DND-41 (cell line): ENCODE measurements around the gene ARMC2.

Experiments used
- ATAC-seq: fragments of 200-7000 bp; cut with Tn5 transposase; 3 replicates; pipeline ENCODE4 v1.9.1; 2021; ENCODE audit warnings: low read depth; ENCODE audit not compliant: insufficient read depth
- DNase-seq: peaks from one replicate; pipeline ENCODE4 v3.0.0-alpha.2; 2020
- H2AFZ ChIP-seq: 2 replicates; pipeline ENCODE4 v1.6.0; 2012; ENCODE audit warnings: low read depth, low read length
- H3K27ac ChIP-seq: 2 replicates; pipeline ENCODE4 v1.5.1; 2012; ENCODE audit warnings: low read length, inconsistent platforms
- H3K27me3 ChIP-seq: fragments of 200-600 bp; sonication (generic); 2 replicates; pipeline ENCODE4 v1.6.0; 2012; ENCODE audit warnings: low read length, mild to moderate bottlenecking, inconsistent platforms; ENCODE audit not compliant: insufficient read depth, poor library complexity
- H3K36me3 ChIP-seq: 2 replicates; pipeline ENCODE4 v1.5.1; 2012; ENCODE audit warnings: low read length, inconsistent platforms; ENCODE audit not compliant: insufficient read depth
- H3K4me1 ChIP-seq: 2 replicates; pipeline ENCODE4 v1.5.1; 2012; ENCODE audit warnings: mild to moderate bottlenecking, low read length; ENCODE audit not compliant: insufficient read depth
- H3K4me2 ChIP-seq: 2 replicates; pipeline ENCODE4 v1.6.0; 2012; ENCODE audit warnings: mild to moderate bottlenecking, moderate library complexity, low read length, inconsistent platforms; ENCODE audit not compliant: insufficient read depth
- H3K4me3 ChIP-seq, 2 experiments: fragments of 200-600 bp in 1 of 2; shearing (Covaris generic) in 1 of 2; 2 replicates each; pipeline ENCODE4 v1.5.1; 2012 to 2016; ENCODE audit warnings: inconsistent platforms in 2 of 2, low read length in 2 of 2, mild to moderate bottlenecking in 2 of 2, low read depth in 1 of 2, moderate library complexity in 1 of 2
- H3K79me2 ChIP-seq: 2 replicates; pipeline ENCODE4 v1.6.0; 2012; ENCODE audit warnings: low read length, inconsistent platforms; ENCODE audit not compliant: insufficient read depth
- H3K9ac ChIP-seq: 2 replicates; pipeline ENCODE4 v1.6.0; 2012; ENCODE audit warnings: low read depth, mild to moderate bottlenecking, inconsistent platforms, low read length, moderate library complexity
- H3K9me3 ChIP-seq: 2 replicates; pipeline ENCODE4 v1.5.1; 2012; ENCODE audit warnings: low read length, moderate library complexity, mild to moderate bottlenecking, inconsistent platforms; ENCODE audit not compliant: insufficient read depth, severe bottlenecking
- H4K20me1 ChIP-seq: 2 replicates; pipeline ENCODE4 v1.6.0; 2012; ENCODE audit warnings: low read length; ENCODE audit not compliant: insufficient read depth
- EZH2 ChIP-seq: IDR thresholded peaks from 3 replicates; pipeline ENCODE4 v1.6.1; 2012; ENCODE audit warnings: borderline replicate concordance, low read depth, mild to moderate bottlenecking, moderate library complexity, low read length, inconsistent platforms; ENCODE audit not compliant: severe bottlenecking
- TF ChIP-seq, protein P1 (sequence below): IDR thresholded peaks from 2 replicates; pipeline ENCODE4 v1.5.1; 2012; ENCODE audit warnings: borderline replicate concordance, low read length, moderate library complexity, mild to moderate bottlenecking; ENCODE audit not compliant: poor library complexity, severe bottlenecking; ENCODE audit errors: extremely low read depth

ARMC2 gene

DNA sequence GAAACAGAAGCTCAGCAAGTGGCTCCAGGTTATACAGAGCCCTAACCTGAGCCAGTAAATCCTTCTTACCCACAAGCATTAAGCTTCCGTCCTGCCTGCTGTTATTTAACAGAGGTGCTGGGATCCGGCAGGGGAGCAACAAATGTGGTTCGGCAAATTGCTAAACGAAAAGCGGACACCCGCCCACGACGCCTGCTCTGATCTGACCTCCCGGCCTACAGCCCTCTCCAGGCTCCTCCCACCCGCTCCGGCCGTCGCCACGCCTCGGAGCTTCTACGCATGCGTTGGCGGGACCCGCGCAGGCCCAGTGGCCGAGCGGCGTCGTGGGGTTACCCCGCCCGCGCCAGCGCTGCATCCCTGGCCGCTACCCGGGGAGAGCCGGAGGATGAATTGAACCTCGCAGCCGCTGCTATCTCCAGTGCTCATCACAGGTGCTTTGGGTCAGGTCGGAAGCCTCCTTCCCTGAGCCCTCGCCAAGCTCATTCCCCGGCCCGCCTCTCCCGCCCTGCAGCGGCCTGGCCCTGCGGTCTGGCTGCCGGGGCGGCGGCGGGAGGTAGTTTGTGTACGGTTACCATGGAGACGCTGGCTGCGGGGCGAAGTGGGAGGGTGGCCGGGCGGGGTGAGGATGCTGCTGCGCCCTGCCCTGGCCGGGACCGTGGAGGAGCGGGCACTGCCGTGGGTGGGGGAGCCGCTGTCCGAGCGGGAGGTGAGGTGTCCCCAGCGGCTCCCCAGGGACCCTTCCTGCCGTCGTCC lies at the start of gene ARMC2:
TSS of gene ARMC2 (plus strand) at position 307 of the 753 bp plus-strand sequence. CDS start 5,846 bp downstream, outside the sequence.
- peak within 1 kb of the TSS; percentile 87 for H3K4me2 ChIP-seq
- no peaks in the 10 kb centered on the region for H3K9me3 ChIP-seq
- H3K4me3 ChIP-seq, result peak within 1 kb of the TSS; percentile 83 to 94
- peak within 1 kb of the TSS; percentile 64 for H3K27ac ChIP-seq
- H3K4me1 ChIP-seq, result peaks cover 19% of the 10 kb centered on the region
- H3K79me2 ChIP-seq, result peaks cover 3% of the 10 kb centered on the region
- no peaks in the 10 kb centered on the region for H4K20me1 ChIP-seq
- DNase-seq (peak; percentile 84), ATAC-seq (peak; percentile 93)
- no peaks in the 10 kb centered on the region for H3K27me3 ChIP-seq
- no peaks in the 10 kb centered on the region for H3K36me3 ChIP-seq
- H2AFZ ChIP-seq, result peak within 1 kb of the TSS; percentile 89
- TF ChIP-seq, protein P1, sequence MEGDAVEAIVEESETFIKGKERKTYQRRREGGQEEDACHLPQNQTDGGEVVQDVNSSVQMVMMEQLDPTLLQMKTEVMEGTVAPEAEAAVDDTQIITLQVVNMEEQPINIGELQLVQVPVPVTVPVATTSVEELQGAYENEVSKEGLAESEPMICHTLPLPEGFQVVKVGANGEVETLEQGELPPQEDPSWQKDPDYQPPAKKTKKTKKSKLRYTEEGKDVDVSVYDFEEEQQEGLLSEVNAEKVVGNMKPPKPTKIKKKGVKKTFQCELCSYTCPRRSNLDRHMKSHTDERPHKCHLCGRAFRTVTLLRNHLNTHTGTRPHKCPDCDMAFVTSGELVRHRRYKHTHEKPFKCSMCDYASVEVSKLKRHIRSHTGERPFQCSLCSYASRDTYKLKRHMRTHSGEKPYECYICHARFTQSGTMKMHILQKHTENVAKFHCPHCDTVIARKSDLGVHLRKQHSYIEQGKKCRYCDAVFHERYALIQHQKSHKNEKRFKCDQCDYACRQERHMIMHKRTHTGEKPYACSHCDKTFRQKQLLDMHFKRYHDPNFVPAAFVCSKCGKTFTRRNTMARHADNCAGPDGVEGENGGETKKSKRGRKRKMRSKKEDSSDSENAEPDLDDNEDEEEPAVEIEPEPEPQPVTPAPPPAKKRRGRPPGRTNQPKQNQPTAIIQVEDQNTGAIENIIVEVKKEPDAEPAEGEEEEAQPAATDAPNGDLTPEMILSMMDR, result no peak
- TF ChIP-seq EZH2, result peak; percentile 60
- H3K9ac ChIP-seq, result peak within 1 kb of the TSS; percentile 65

DNA sequence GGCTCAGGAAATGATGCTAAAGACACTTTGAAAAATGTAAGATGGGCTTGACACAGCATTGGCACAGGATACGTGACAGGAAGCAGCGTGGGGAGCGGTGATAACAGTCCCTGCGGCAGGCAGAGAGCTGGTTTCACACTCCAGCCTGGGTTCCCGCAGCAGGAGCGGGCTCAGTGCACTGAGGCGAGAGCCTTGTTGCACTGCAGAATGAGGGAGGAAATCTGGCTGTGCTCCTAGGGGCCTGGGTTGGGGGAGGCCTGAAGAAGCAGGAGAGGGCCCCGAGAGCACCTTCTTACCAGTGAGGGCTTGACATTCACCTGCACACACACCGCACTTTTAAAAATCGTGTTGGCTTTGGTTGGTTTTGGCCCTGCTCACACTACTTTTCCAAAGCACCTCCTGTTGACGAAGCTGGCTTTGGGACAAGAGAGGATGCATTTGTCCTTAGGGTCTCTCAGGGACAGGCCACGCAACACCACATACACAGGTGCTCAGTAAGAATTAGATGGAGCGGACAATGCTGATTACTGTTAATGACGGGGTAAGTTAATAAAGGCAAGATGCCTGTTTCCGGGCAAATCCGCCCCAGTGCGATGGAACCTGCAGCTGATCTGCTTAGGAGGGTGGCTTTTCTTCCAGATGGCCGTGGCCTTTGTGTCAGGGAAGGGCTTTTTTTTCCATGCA lies 49.4 kb upstream of the ARMC2 start:
- peak overlapping the region; percentile 78 for H3K27ac ChIP-seq
- H3K79me2 ChIP-seq, result no peaks in the 10 kb centered on the region
- no peaks in the 10 kb centered on the region for H3K36me3 ChIP-seq
- peaks cover 34% of the 10 kb centered on the region for H3K4me1 ChIP-seq
- H3K9me3 ChIP-seq, result no peaks in the 10 kb centered on the region
- H2AFZ ChIP-seq, result peak overlapping the region; percentile 70
- peak overlapping the region; percentile 56 for H3K4me2 ChIP-seq
- peak overlapping the region; percentile 41 for H3K9ac ChIP-seq
- H4K20me1 ChIP-seq, result no peaks in the 10 kb centered on the region
- no peak for TF ChIP-seq EZH2
- TF ChIP-seq, protein P1, result no peak
- H3K4me3 ChIP-seq, result peak overlapping the region in 1 of 2 experiments; percentile 30; a peak in 2 of 4 replicates
- DNase-seq, result peak; percentile 84
- peak; percentile 100 for ATAC-seq
- H3K27me3 ChIP-seq, result no peaks in the 10 kb centered on the region

DNA sequence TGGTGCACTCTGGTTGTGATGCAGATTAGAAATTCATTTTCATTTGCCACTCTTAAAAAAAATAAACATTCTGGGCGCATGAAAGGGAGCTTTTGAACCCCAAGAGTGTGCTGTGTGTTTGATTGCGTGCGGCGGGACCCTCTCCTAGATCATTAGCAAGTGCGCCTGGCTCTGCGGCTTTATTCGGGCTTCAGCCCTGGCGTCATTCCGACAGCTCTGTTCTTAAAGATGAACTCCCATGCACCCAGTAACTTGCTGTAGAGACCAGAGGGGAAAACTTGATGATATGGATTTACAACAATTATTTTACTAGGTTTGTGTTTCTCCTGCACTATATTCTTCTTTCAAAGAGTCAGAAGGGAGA lies 48.9 kb upstream of the ARMC2 start:
- no peaks in the 10 kb centered on the region for H3K36me3 ChIP-seq
- no peak overlapping the region for H3K4me3 ChIP-seq
- ATAC-seq, result no peak
- H3K9me3 ChIP-seq, result no peaks in the 10 kb centered on the region
- TF ChIP-seq, protein P1, result no peak
- no peak for TF ChIP-seq EZH2
- no peaks in the 10 kb centered on the region for H3K27me3 ChIP-seq
- H3K4me1 ChIP-seq, result peaks cover 34% of the 10 kb centered on the region
- peak overlapping the region; percentile 70 for H2AFZ ChIP-seq
- H3K27ac ChIP-seq, result peak overlapping the region; percentile 78
- peak overlapping the region; percentile 56 for H3K4me2 ChIP-seq
- DNase-seq, result no peak
- no peaks in the 10 kb centered on the region for H4K20me1 ChIP-seq
- no peaks in the 10 kb centered on the region for H3K79me2 ChIP-seq
- H3K9ac ChIP-seq, result peak overlapping the region; percentile 41
